IMR-90 (cell line): ENCODE data around the gene CDHR2. TPM values are rescaled to one million over a fixed set of nuclear protein-coding genes. Genes with fewer than 3 reads are reported as not detected.

ENCODE experiments used
- ATAC-seq: fragments of 200-7000 bp; cut with Tn5 transposase; 2 replicates; pipeline ENCODE4 v1.9.1; 2020; ENCODE audit warnings: low read depth, mild to moderate bottlenecking, moderate library complexity
- BruUV-seq: library from RNA; stranded (reverse); fragments of 400-500 nt; replicated peaks from 2 replicates; lab custom pipeline; 2021; lab: Mats Ljungman, UMichigan
- CTCF ChIA-PET: fragments of 300-600 bp; formaldehyde crosslinking; extraction: SDS; loops from one replicate; lab custom pipeline; 2021; ENCODE audit warnings: antibody characterized with exemption; lab: Yijun Ruan, JAX
- POLR2A ChIA-PET: fragments of 300-600 bp; sonication (Branson Sonifier 250); formaldehyde crosslinking; loops from one replicate; lab custom pipeline; 2022; ENCODE audit warnings: antibody characterized with exemption; ENCODE audit not compliant: unreplicated experiment; lab: Charles Lee
- DNase-seq: peaks from one replicate; pipeline ENCODE4 v3.0.0; 2013
- H2AFZ ChIP-seq: replicated peaks from 2 replicates; pipeline ENCODE3; 2013; ENCODE audit warnings: low read length, mild to moderate bottlenecking; ENCODE audit not compliant: poor library complexity
- H2AK5ac ChIP-seq: 2 replicates; pipeline ENCODE4 v1.6.1; 2013; ENCODE audit warnings: low read depth, low read length, inconsistent platforms
- H2AK9ac ChIP-seq: replicated peaks from 2 replicates; pipeline ENCODE3; 2013; ENCODE audit warnings: mild to moderate bottlenecking, low read depth, low read length, moderate library complexity; ENCODE audit not compliant: poor library complexity
- H2BK120ac ChIP-seq: 2 replicates; pipeline ENCODE4 v1.6.1; 2013; ENCODE audit warnings: low read depth, low read length, inconsistent platforms
- H2BK15ac ChIP-seq: 3 replicates; pipeline ENCODE4 v1.6.1; 2013; ENCODE audit warnings: low read depth, low read length, inconsistent platforms
- H2BK20ac ChIP-seq: 2 replicates; pipeline ENCODE4 v1.6.1; 2013; ENCODE audit warnings: low read depth, mild to moderate bottlenecking, inconsistent platforms, low read length, moderate library complexity
- H2BK5ac ChIP-seq: 2 replicates; pipeline ENCODE4 v1.6.1; 2013; ENCODE audit warnings: mild to moderate bottlenecking, low read depth, low read length, inconsistent platforms; ENCODE audit not compliant: poor library complexity, severe bottlenecking
- H3K14ac ChIP-seq: replicated peaks from 2 replicates; pipeline ENCODE4 v1.6.1; 2013; ENCODE audit warnings: low read depth, low read length, inconsistent platforms
- H3K18ac ChIP-seq: 2 replicates; pipeline ENCODE4 v1.6.1; 2013; ENCODE audit warnings: low read depth, low read length, control low read depth
- H3K23ac ChIP-seq: 2 replicates; pipeline ENCODE4 v1.6.1; 2013; ENCODE audit warnings: low read depth, low read length, inconsistent platforms
- H3K27ac ChIP-seq: 2 replicates; pipeline ENCODE4 v1.5.1; 2013; ENCODE audit warnings: mild to moderate bottlenecking, control low read depth, low read length; ENCODE audit not compliant: insufficient read depth
- H3K27me3 ChIP-seq: 2 replicates; pipeline ENCODE4 v1.6.1; 2013; ENCODE audit warnings: low read length; ENCODE audit not compliant: control insufficient read depth, insufficient read depth
- H3K36me3 ChIP-seq: 2 replicates; pipeline ENCODE4 v1.6.1; 2013; ENCODE audit warnings: low read length, mixed read lengths; ENCODE audit not compliant: control insufficient read depth, insufficient read depth
- H3K4ac ChIP-seq: 2 replicates; pipeline ENCODE4 v1.6.1; 2013; ENCODE audit warnings: low read depth, low read length, inconsistent platforms
- H3K4me1 ChIP-seq: 2 replicates; pipeline ENCODE4 v1.6.1; 2013; ENCODE audit warnings: low read length, mixed read lengths; ENCODE audit not compliant: control insufficient read depth, insufficient read depth
- H3K4me2 ChIP-seq: 2 replicates; pipeline ENCODE4 v1.6.1; 2013; ENCODE audit warnings: low read depth, mild to moderate bottlenecking, control low read depth, low read length, moderate library complexity
- H3K4me3 ChIP-seq: 2 replicates; pipeline ENCODE4 v1.5.1; 2013; ENCODE audit warnings: low read depth, mild to moderate bottlenecking, control low read depth, low read length, moderate library complexity; ENCODE audit not compliant: insufficient read depth
- H3K56ac ChIP-seq: 2 replicates; pipeline ENCODE4 v1.6.1; 2013; ENCODE audit warnings: low read length, inconsistent platforms; ENCODE audit not compliant: insufficient read depth; ENCODE audit errors: extremely low read depth
- H3K79me1 ChIP-seq, 2 experiments: 2 replicates each; pipeline ENCODE4 v1.6.1; 2013; ENCODE audit warnings: low read length in 2 of 2, inconsistent platforms in 1 of 2, low read depth in 1 of 2
- H3K9ac ChIP-seq: 2 replicates; pipeline ENCODE4 v1.6.1; 2013; ENCODE audit warnings: low read depth, low read length, control low read depth
- H3K9me1 ChIP-seq: 2 replicates; pipeline ENCODE4 v1.6.1; 2013; ENCODE audit warnings: low read length, inconsistent platforms; ENCODE audit not compliant: insufficient read depth
- H3K9me3 ChIP-seq: 2 replicates; pipeline ENCODE4 v1.6.1; 2013; ENCODE audit warnings: low read length; ENCODE audit not compliant: control insufficient read depth, insufficient read depth
- H4K20me1 ChIP-seq: 2 replicates; pipeline ENCODE4 v1.6.1; 2013; ENCODE audit warnings: low read length, inconsistent platforms; ENCODE audit not compliant: insufficient read depth
- H4K5ac ChIP-seq: 2 replicates; pipeline ENCODE4 v1.6.1; 2013; ENCODE audit warnings: mild to moderate bottlenecking, low read depth, low read length, control low read depth
- H4K8ac ChIP-seq, 2 experiments: 2 replicates each; pipeline ENCODE4 v1.6.1; 2013; ENCODE audit warnings: low read depth in 2 of 2, low read length in 2 of 2, control low read depth in 1 of 2, inconsistent platforms in 1 of 2
- H4K91ac ChIP-seq: 2 replicates; pipeline ENCODE4 v1.6.1; 2013; ENCODE audit warnings: low read depth, low read length, inconsistent platforms; ENCODE audit not compliant: insufficient read depth
- NFE2L2 ChIP-seq: fragments of 150-350 bp; IDR thresholded peaks from 2 replicates; pipeline ENCODE4 v1.6.1; 2016; ENCODE audit warnings: low read depth, mild to moderate bottlenecking, low read length
- WGBS, 2 experiments: methylation state at CpG; one replicate each; pipeline versions ENCODE4 v1.1.5 to v1.1.7; 2013; ENCODE audit warnings: missing lambda C conversion rate in 2 of 2; ENCODE audit not compliant: insufficient read length in 1 of 2; ENCODE audit errors: extremely low coverage in 2 of 2; 5-methylcytosine and 5-hydroxymethylcytosine counted together
- dilution Hi-C: fragments of 300-500 bp; cut with HindIII; formaldehyde crosslinking; loops from one replicate; pipeline ENCODE4 v1.14.3; 2018; ENCODE audit warnings: low sequenced_read_pairs; ENCODE audit not compliant: unreplicated experiment
- in situ Hi-C: fragments of 300-500 bp; cut with MboI; formaldehyde crosslinking; loops from 3 replicates; pipeline ENCODE4 v1.14.3; 2019; ENCODE audit warnings: low sequenced_read_pairs, inconsistent platforms, mixed read lengths
- intact Hi-C: fragments of 100-400 bp; cut with micrococcal nuclease; formaldehyde crosslinking; loops from 2 replicates; pipeline ENCODE4 v1.10.0; 2022
- polyA plus RNA-seq, 3 experiments: library from polyadenylated mRNA; depleted of rRNA; stranded (reverse); fragments of >200 nt; gene quantifications; 2 replicates each; pipeline ENCODE4 v1.2.3, GENCODE V29; 2012; ENCODE audit warnings: low replicate concordance in 1 of 3
- total RNA-seq: library from RNA; depleted of rRNA; stranded (reverse); fragments of >200 nt; gene quantifications from 2 replicates; pipeline ENCODE4 v1.2.3, GENCODE V29; 2012

Gene CDHR2
- total and polyA plus RNA-seq, 2 of the 4 experiments (the other 2 are of a cell fraction): not detected

DNA sequence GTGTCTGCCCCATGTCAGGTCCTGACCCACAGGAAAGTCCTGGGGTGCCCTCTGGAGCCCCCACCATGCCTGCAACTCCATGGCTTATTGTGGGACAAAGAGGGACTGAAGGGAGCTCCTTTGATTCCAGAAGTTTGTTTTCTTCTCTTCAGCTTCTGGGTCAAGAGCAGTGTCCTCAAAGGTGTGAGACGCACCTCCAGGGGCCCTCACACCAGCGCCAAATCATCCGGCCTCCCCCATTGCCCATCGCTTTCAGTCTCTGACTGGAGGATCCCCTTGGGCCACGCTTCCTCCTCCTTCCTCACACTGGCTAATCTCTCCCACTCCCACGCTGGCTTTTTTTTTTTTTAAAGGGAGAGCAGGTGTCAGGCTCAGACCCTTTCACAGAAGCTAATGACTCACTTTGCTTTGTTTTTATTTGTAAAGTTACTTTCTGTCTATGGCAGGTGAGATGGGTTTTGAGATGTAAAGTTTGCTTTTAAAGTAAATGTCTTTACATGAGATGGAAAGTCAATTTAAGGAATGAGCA lies 16.7 kb downstream of the CDHR2 start:
- no peak overlapping the region for H2BK20ac ChIP-seq
- DNase-seq: no peak
- no CpG with 5 or more reads among the region's 6 CpGs for WGBS, 2 experiments
- no peak overlapping the region for H3K56ac ChIP-seq
- H3K9ac ChIP-seq: no peak overlapping the region
- BruUV-seq: no TSS peak
- no peaks in the 10 kb centered on the region for H4K20me1 ChIP-seq
- no peak overlapping the region for H3K14ac ChIP-seq
- H3K27ac ChIP-seq: no peak overlapping the region
- H2AFZ ChIP-seq: no peak overlapping the region
- ChIA-PET CTCF (no interaction called here), POLR2A (no interaction called here)
- no peak for ATAC-seq
- H3K4me2 ChIP-seq: no peak overlapping the region
- peaks cover 3% of the 10 kb centered on the region; the same call in 1 of the 2 replicates for H3K9me3 ChIP-seq
- H3K79me1 ChIP-seq: no peaks in the 10 kb centered on the region
- intact Hi-C loops: no loop called here
- dilution Hi-C loops: no loop called here
- H4K5ac ChIP-seq: no peak overlapping the region
- no peak overlapping the region for H4K8ac ChIP-seq
- no peak overlapping the region for H4K91ac ChIP-seq
- no peak for TF ChIP-seq NFE2L2
- no peaks in the 10 kb centered on the region for H3K4me1 ChIP-seq
- no peak overlapping the region for H2BK5ac ChIP-seq
- H3K27me3 ChIP-seq: peaks cover 26% of the 10 kb centered on the region
- no peak overlapping the region for H2BK15ac ChIP-seq
- in situ Hi-C loops: loop anchor here (25.0 kb wide), 1 partner anchor 829 kb away; no protein-coding TSS in a partner anchor
- no peak overlapping the region for H3K18ac ChIP-seq
- H3K4ac ChIP-seq: no peak overlapping the region
- no peak overlapping the region for H3K23ac ChIP-seq
- no peak overlapping the region for H2AK9ac ChIP-seq
- no peak overlapping the region for H3K4me3 ChIP-seq
- no peaks in the 10 kb centered on the region for H3K36me3 ChIP-seq
- H2AK5ac ChIP-seq: no peak overlapping the region
- H3K9me1 ChIP-seq: no peaks in the 10 kb centered on the region
- H2BK120ac ChIP-seq: no peak overlapping the region
